GM21825 (cell line): ENCODE results near the gene PLPP3.

Experiments
- ATAC-seq: cut with Tn5 transposase; IDR thresholded peaks from one replicate; pipeline ENCODE4 v1.9.1; 2021; ENCODE audit warnings: mild to moderate bottlenecking, moderate library complexity; ENCODE audit not compliant: unreplicated experiment

Gene PLPP3

GRCh38 chr1:56576880-56577405, 2.4 kb downstream of the PLPP3 start:
- no peak for ATAC-seq

GRCh38 chr1:56575865-56576264, 3.5 kb downstream of the PLPP3 start:
- ATAC-seq = no peak

GRCh38 chr1:56574794-56575193, 4.6 kb downstream of the PLPP3 start:
- no peak for ATAC-seq

GRCh38 chr1:56573311-56573710, 6.1 kb downstream of the PLPP3 start:
- no peak for ATAC-seq

- no peak for ATAC-seq
Measured at GRCh38 chr1:56572334-56573050, 6.9 kb downstream of the PLPP3 start.

GRCh38 chr1:56571448-56571847, 7.9 kb downstream of the PLPP3 start:
- ATAC-seq = no peak

GRCh38 chr1:56570924-56571372, 8.4 kb downstream of the PLPP3 start:
- no peak for ATAC-seq

GRCh38 chr1:56569661-56570060, 9.7 kb downstream of the PLPP3 start:
- no peak for ATAC-seq

- ATAC-seq = no peak
Measured at GRCh38 chr1:56566994-56567393, 12.4 kb downstream of the PLPP3 start.

- no peak for ATAC-seq
Measured at GRCh38 chr1:56566061-56566744, 13.2 kb downstream of the PLPP3 start.

GRCh38 chr1:56564615-56565014, 14.7 kb downstream of the PLPP3 start:
- no peak for ATAC-seq

GRCh38 chr1:56563568-56563967, 15.8 kb downstream of the PLPP3 start:
- ATAC-seq = no peak

- no peak for ATAC-seq
Measured at GRCh38 chr1:56562891-56563452, 16.4 kb downstream of the PLPP3 start.

- no peak for ATAC-seq
Measured at GRCh38 chr1:56561227-56562019, 17.9 kb downstream of the PLPP3 start.

- ATAC-seq = no peak
Measured at GRCh38 chr1:56557746-56558145, 21.6 kb downstream of the PLPP3 start.

- no peak for ATAC-seq
Measured at GRCh38 chr1:56555448-56555847, 23.9 kb downstream of the PLPP3 start.

- ATAC-seq = no peak
Measured at GRCh38 chr1:56553046-56553445, 26.3 kb downstream of the PLPP3 start.

- ATAC-seq = no peak
Measured at GRCh38 chr1:56552349-56552748, 27.0 kb downstream of the PLPP3 start.

GRCh38 chr1:56551691-56552090, 27.7 kb downstream of the PLPP3 start:
- no peak for ATAC-seq

GRCh38 chr1:56550859-56551188, 28.5 kb downstream of the PLPP3 start:
- ATAC-seq = no peak

- no peak for ATAC-seq
Measured at GRCh38 chr1:56550138-56550858, 29.1 kb downstream of the PLPP3 start.
